Stimulated activated CD8-positive, alpha-beta memory T cell treated with anti-CD3 and anti-CD28 coated beads, Interleukin-7, amount 100 ng/mL, for 1 hour (primary cell): ENCODE results near the gene MYO3B.
"Not testable (repeated sequence)": the region's sequence is repeated elsewhere in the genome, so short reads cannot be mapped to it uniquely, and the experiment has no call there.

ENCODE experiments used
- DNase-seq, 2 donors: peaks; one replicate each; pipeline ENCODE4 v3.0.0-alpha.2; 2020; ENCODE audit warnings: low read depth in 2 of 2

MYO3B gene

DNA sequence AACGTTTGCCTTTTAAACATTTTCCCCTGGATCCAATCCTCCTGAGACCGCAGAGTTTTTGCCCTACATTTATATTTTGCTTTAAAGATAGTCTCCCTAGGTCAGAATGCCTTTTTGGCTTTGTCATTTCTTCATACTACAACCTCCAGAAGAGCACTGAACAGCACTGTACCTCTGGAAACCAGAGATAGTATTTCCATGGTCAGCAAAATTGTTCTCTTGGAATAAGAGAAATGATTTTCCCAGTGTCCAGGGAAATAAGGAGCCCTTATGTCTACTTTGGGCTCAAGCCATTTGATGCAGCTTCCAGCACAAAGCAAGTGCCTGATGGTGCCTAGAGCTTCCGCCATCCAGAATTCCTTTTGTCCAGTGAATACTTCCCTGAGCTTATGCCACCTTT is 461.7 kb downstream of the MYO3B start:
- DNase-seq, result no peak

GRCh38 chr2:170641961-170642360 is 464.0 kb downstream of the MYO3B start:
- DNase-seq, result no peak

DNA sequence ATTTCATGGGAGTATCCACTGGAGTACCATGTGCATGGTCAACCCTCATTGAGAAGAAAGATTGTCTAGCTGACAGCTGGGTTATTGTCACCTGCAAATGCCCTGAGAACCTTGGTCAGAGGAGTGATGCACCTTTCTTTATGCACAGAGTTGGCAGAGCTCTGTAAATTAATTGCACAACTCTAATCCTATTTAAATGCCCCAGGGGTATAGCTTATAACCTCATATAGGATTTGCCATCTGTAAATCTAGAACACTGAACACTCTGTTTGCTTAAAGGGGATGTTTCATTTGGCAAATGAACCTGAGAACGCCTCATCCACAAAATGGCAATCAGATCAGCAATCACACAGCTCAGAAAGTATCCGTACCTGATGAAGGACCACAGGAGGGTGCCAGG is 465.4 kb downstream of the MYO3B start:
- no peak for DNase-seq

DNA sequence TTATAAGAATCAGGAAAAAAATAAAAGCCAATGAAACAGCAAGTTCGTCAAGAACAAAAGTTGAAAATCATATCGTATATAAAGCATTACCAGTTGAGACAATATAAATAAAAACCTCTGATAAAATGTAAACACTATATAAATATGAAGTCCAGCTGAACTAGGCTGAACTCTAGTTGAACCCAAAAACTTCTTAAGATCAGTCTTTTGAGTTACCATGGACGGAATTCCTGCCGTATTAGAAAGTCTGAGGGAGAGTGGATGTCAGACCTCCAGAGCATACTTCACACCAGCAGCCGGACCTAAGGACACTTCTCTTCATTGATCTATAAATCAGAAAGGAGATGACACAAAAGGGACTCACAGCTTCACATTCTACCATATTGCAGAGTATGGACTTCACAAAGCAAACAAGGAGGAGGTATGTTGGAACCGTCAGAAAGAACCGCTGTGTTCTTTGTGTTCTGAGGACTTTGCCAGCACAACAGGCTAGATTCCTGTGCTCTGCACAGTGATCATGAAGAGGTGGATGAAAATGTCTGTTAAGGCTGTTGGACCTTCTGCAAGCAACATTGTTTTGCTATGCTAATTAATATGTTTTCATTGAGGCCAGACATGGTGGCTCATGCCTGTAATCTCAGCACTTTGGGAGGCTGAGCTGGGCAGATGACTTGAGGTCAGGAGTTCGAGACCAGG is 469.9 kb downstream of the MYO3B start:
- DNase-seq, result no peak

DNA sequence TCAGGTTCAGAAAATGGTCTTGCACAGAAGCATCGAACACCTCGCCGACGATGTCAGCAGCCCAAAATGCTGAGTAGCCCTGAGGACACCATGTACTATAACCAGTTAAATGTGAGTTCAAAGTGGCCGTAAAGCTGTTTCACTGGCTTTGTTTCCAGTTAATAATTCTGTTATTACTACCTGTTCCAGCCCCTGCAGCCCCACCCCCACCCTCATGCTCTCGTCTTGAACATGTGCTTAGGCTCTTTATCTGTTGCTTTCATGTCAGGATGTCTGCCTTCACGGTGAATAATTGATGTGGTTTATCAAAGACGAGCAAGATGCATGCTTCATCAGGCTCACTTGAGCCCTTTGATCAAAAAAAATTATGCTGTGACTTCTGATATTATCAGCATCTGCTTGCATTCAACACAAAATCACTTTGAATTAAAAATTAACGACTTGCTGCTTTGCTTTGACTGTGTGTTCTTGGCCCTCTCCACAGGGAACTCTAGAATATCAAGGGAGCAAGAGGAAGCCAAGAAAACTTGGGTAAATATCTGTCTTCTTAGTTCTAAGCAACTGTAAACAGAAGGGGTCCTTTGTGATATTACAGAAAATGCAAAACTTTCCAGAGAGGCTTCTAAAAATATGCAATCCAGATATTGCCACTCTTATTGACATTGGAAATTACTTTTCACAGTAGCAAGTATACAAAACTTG is 473.8 kb downstream of the MYO3B start:
- peak in 1 of 2 donors; percentile 0 for DNase-seq

DNA sequence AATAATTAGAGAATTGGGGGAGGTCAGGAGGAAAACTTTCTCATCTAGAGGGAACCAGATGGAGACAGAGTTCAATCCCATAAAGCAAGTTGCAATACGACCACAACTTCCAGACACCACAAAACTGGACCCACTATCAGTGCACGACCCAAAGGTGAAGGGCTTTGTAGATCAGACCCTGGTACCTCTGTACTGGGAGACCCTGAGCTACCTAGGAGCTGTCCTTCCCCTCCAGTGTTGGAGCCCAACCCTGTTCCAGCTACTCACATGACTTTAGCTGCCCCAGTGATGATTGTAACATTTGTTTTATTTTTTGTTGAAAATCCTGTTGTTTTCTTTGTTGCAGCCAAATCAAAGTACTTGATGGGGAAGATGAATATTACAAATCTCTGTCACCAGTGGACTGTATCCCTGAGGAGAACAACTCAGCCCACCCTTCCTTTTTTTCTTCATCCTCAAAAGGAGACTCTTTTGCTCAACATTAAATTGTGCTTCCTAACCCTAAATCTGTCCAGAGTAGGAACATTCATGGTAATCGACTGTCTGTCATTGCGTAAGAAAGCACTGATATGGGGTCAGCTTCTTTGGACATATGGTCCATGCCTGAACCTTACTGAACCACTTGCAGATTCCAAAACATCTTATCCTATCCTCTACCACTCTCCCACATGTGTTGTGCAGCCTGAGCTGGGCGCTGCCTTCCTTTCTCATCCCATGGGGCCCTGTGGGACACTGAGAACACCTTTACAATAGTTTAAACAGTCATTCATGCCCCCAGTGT is 474.9 kb downstream of the MYO3B start:
- no peak for DNase-seq

DNA sequence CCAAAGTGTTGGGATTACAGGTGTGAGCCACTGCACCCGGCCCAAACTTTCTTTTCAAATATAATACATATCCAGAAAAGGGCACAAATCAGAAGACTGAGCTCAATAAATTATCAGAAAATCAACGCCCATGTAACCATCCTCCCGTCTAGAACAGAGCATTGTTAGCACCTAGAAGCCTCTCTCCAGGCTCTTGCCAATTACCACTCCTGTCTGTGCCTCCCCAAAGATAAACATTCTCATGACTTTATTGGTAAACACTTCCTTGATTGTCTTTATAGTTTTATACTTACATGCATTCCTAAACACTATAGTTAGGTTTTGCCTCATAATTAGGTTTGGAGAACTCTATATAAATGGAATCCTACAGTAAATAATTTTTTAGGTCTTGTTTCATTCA is 478.7 kb downstream of the MYO3B start:
- no peak for DNase-seq

- DNase-seq, result no peak
Measured at GRCh38 chr2:170660409-170660808, 482.5 kb downstream of the MYO3B start.

GRCh38 chr2:170665743-170666142 is 487.8 kb downstream of the MYO3B start:
- DNase-seq, result no peak

- no peak for DNase-seq
Measured at GRCh38 chr2:170669909-170670308, 492.0 kb downstream of the MYO3B start.

DNA sequence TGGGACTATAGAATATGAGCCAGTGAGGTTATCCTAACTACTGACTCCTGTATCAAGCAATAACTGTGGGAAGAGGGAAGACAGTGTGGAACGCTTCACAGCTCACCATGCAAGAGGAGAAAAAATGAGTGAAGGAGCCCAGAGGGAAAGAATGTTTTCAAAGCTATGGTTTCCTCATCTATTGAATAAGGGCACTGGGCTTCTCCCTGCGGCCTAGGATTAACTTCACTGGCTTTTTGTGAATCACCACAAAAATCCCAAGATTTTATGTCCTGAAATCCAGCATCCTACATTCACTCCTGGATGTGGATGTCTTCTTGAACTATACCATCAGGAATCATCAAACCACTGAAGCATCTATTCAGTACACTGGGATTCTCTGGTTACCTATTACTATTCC is 492.7 kb downstream of the MYO3B start:
- no peak for DNase-seq

DNA sequence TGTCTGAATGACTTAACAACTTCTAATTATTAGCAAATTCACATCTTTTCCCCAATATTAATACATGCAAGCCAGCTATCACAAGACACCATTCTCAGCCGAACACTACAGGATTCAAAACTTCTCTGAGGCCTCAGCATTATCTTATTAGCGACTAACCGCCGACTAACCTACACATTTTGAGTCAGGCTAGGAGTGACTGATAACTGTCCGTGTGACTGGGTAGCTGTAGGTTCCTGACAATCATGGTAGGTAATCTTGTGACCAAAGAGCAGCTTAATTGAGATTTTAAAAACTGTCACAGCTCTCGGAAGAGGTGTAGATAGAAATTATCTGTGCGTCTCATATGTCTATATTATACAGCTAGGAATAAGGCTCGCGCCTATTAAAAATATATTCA is 493.1 kb downstream of the MYO3B start:
- no peak for DNase-seq

- not testable (repeated sequence) for DNase-seq
Measured at GRCh38 chr2:170674282-170674681, 496.3 kb downstream of the MYO3B start.

DNA sequence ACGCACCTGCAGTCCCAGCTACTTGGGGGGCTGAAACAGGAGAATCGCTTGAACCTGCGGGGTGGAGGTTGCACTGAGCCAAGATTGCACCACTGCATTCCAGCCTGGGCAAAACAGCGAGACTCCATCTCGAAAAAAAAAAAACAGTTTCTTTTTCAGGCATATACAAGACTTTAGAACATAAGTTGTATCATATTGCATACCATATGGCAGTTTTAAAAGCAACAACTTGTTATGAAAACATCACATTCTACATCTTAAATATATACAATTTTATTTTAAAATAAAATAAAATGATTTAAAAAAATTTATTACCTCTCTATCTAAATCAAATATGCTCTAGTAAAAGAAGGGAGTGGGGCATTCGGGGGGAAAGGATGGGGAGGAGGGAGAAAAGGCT is 497.8 kb downstream of the MYO3B start:
- DNase-seq, result no peak

DNA sequence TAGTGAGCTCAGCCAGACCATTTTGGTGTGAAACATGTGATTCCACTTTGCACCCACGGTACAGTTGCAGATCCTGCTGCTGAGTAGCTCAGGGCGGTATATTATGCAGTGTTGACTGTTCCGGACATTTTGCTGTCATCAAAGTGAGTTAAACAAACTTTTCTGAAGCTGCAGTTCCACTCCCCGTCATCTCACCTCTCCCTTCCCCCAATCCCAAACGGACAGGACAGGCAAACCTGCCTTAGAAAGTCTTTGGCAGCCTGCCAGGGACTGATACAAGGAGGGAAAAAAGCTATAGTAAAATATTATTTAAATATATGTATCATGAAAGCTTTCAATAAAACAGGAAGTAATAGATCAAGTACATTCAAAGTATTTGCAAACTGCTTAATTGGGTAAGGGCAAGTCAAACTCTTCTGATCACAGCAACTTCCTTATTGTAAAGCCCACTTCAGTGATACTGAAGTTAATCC is 501.7 kb downstream of the MYO3B start:
- DNase-seq, result no peak

DNA sequence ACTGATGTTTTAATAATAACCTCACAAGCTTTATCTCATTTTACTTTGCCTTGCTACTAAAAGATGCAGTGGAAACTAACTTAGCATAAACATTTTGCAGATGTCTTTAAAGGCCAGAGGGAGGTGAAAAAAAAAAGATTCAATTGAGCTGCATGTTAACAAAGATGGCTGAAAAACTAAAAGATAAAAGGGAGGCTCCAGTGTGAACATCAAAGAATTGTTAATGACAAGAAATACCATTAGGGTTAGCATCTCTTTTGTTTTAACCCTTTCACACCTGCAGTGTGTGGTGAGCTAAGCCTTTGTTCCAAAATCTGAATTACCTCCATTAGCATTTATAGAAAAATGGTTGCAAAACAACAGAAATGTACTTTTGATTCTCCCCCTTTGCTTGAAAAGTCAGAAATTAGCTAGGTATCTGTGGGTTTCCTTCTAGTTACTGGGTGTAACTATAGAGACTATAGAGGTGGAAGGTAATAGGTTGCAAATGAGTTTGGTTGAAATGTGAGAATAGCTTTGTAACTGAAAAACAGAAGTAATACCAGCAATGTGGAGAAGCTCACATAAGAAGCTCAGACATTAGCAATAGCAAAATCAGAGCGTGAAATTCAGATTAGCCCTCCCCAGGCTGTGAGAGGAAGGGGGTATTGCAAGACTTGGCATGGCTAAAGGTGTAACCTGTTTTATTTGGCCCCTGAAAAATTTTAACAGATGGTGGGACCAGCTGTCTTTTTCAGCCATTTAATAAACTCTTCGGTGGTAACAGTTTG is 502.4 kb downstream of the MYO3B start:
- no peak for DNase-seq

- DNase-seq, result no peak
Measured at GRCh38 chr2:170681311-170681710, 503.4 kb downstream of the MYO3B start.

- no peak for DNase-seq
Measured at GRCh38 chr2:170685591-170685990, 507.6 kb downstream of the MYO3B start.

- DNase-seq, result no peak
Measured at GRCh38 chr2:170689481-170689880, 511.5 kb downstream of the MYO3B start.

GRCh38 chr2:170690640-170691039 is 512.7 kb downstream of the MYO3B start:
- DNase-seq, result no peak

DNA sequence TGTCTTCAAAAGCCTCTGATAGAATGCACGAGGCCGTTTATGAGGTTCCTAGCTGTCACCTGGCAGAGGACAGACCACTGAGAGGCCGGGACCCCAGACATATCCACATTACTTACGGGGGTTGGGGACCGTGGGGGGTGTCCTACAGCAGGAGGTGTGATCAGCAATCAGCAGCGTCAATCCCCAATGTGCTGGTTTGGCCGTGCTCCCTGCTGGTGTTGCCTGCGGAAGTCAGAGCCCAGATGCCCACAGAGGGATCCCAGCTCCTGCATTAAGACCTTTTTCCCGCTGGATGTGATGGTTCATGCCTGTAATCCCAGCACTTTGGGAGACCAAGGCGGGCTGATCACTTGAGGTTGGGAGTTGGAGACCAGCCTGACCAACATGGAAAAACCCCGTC is 516.4 kb downstream of the MYO3B start:
- no peak for DNase-seq
